Thyroid gland (tissue), 4 donors: ENCODE results near the gene PPP1R13B.

Experiments
- CTCF ChIP-seq, 6 experiments: fragments of 200-600 bp in 3 of 6; fragments of 450-650 bp in 3 of 6; sonication (generic) in 3 of 6; IDR thresholded peaks; one replicate each; pipeline ENCODE4 v1.5.1; 2016 to 2019; ENCODE audit warnings: antibody characterized with exemption in 6 of 6, mild to moderate bottlenecking in 2 of 6, inconsistent platforms in 1 of 6, moderate library complexity in 1 of 6
- POLR2A ChIP-seq, 2 donors: fragments of 450-650 bp; IDR thresholded peaks; one replicate each; pipeline ENCODE4 v1.6.1; 2017; ENCODE audit warnings: antibody characterized with exemption in 2 of 2, mild to moderate bottlenecking in 2 of 2, moderate library complexity in 1 of 2

GRCh38 chr14:103762036-103762435 is 85.3 kb downstream of the PPP1R13B start:
- TF ChIP-seq CTCF (IDR thresholded peaks at IDR 0.05) (no peak), POLR2A (IDR thresholded peaks at IDR 0.05) (no peak)
